ENCODE results near the gene ZNF467.

ZNF467 gene

DNA sequence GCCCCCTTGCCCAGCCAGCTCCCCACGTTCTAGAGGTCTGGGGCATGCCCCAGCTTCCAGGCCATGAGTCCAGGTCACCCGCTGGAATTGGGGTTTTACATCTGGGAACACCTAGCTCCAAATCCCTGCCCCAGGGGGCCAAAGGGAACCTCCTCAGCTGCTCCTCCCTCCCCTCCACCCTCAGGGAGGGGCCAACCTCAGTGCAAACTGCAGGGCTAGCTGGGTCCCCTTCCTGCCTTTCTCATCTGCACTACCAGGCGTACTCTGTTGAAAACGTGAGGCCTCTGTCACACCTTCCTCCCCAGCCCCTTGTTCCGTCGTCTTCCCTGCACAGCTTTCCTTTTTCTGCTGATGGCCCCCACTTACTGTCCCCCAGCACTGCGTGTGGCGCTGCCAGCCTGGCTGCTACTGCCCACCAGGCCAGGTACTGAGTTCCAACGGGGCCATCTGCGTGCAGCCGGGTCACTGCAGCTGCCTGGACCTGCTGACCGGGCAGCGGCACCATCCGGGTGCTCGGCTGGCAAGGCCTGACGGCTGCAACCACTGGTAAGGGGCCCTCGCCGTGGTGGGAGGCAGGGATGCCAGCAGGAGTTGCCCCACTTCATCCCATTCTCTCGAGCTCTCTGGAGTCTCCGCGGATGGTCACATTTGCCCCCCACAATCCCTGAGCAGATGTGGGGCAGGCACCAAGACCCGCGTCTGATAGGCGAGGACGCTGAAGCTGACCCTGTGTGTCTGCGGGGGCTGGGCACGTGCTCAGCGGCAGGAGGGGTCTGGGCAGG, 40.1 kb upstream of the ZNF467 start:
- no peaks in the 10 kb centered on the region for H3K9me3 Mint-ChIP-seq
- H3K4me1 Mint-ChIP-seq = no peaks in the 10 kb centered on the region
- ATAC-seq = no peak
- no peaks in the 10 kb centered on the region for H3K36me3 Mint-ChIP-seq
- H3K27ac Mint-ChIP-seq = no peak overlapping the region
- peaks cover 16% of the 10 kb centered on the region for H3K27me3 Mint-ChIP-seq
- H3K4me3 Mint-ChIP-seq = no peak overlapping the region

DNA sequence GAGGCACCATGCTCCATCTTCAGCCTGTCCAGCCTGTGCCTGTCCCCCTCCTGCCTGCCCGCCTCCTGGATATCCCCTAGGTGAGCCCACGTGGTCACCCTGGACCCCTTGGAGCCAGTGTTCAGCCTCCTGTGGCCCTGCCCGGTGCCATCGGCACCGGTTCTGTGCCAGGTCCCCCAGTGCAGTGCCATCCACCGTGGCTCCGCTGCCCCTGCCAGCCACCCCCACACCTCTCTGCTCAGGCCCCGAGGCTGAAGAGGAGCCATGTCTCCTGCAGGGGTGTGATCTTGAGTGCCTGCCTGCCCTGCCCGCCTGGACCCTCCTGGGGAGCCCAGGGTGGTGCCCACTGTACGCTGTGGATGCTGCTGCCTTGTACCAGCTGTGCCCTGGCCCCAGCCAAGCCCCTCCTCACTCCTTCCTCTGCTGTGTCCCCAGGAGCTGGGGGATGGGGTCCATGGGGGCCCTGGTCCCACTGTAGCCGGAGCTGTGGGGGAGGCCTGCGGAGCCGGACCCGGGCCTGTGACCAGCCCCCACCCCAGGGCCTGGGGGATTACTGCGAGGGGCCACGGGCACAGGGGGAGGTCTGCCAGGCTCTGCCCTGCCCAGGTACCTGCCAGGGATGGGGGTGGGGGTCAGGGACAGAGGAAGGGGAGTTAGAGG, 38.6 kb upstream of the ZNF467 start:
- H3K36me3 Mint-ChIP-seq = no peaks in the 10 kb centered on the region
- no peak overlapping the region for H3K4me3 Mint-ChIP-seq
- H3K27ac Mint-ChIP-seq = no peak overlapping the region
- no peaks in the 10 kb centered on the region for H3K4me1 Mint-ChIP-seq
- no peak for ATAC-seq
- peaks cover 26% of the 10 kb centered on the region for H3K27me3 Mint-ChIP-seq
- no peaks in the 10 kb centered on the region for H3K9me3 Mint-ChIP-seq

DNA sequence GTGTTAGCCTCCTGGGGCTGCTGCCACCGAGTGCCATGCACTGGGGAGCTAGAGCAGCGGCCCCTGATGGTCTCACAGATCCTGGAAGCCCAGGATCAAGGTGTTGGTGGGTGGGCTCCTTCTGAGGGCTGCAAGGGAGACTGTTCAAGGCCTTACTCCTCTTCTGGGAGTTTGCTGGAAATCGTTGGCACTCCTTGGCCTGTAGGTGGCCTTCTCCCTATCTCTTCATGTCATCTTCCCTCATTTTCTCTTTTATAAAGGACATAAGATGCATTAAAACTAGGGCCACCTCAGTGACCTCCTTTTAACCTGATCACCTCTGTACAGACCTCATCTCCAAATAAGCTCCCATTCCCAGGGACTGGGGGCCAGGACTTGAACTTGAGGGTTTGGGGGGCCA, 37.8 kb upstream of the ZNF467 start:
- H3K36me3 Mint-ChIP-seq = no peaks in the 10 kb centered on the region
- no peaks in the 10 kb centered on the region for H3K9me3 Mint-ChIP-seq
- peaks cover 28% of the 10 kb centered on the region for H3K27me3 Mint-ChIP-seq
- H3K27ac Mint-ChIP-seq = no peak overlapping the region
- no peaks in the 10 kb centered on the region for H3K4me1 Mint-ChIP-seq
- H3K4me3 Mint-ChIP-seq = no peak overlapping the region
- no peak for ATAC-seq

DNA sequence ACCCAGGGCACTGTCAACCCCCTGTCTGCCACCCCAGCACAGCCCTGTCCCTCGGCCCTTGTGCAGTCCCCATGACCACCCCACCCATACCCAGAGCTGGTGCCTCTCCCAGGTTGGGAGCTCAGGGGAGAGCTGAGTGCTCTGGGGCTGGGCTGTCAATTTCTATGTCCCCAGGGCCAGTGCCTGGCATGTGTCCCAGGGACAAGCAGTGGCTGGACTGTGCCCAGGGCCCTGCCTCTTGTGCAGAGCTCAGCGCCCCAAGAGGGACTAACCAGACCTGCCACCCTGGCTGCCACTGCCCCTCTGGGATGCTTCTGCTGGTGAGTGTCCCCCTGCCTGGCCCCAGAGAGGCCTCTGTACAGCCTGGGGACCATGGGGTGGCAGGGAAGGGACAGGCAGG, 35.8 kb upstream of the ZNF467 start:
- no peak overlapping the region for H3K27ac Mint-ChIP-seq
- ATAC-seq = no peak
- H3K4me3 Mint-ChIP-seq = no peak overlapping the region
- peaks cover 39% of the 10 kb centered on the region for H3K27me3 Mint-ChIP-seq
- no peaks in the 10 kb centered on the region for H3K36me3 Mint-ChIP-seq
- H3K9me3 Mint-ChIP-seq = no peaks in the 10 kb centered on the region
- H3K4me1 Mint-ChIP-seq = no peaks in the 10 kb centered on the region

DNA sequence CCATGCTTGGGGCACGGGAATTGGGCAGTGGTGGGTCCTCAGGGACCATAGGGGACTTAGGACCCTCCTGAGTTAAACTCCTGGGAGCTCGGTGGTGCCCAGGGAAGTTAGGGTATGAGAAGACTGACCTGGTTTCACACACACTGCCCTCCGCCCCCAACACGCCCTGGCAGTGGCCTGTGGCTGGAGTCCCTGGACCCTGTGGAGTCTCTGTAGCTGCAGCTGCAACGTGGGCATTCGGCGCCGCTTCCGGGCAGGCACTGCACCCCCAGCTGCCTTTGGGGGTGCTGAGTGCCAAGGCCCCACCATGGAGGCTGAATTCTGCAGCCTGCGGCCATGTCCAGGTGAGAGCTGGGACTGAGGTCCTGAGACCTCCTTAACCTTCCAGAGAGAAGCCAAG, 34.9 kb upstream of the ZNF467 start:
- Mint-ChIP-seq H3K4me3 (no peak overlapping the region), H3K27ac (no peak overlapping the region), H3K4me1 (no peaks in the 10 kb centered on the region), H3K27me3 (peaks cover 47% of the 10 kb centered on the region), H3K36me3 (no peaks in the 10 kb centered on the region), H3K9me3 (no peaks in the 10 kb centered on the region)
- no peak for ATAC-seq

DNA sequence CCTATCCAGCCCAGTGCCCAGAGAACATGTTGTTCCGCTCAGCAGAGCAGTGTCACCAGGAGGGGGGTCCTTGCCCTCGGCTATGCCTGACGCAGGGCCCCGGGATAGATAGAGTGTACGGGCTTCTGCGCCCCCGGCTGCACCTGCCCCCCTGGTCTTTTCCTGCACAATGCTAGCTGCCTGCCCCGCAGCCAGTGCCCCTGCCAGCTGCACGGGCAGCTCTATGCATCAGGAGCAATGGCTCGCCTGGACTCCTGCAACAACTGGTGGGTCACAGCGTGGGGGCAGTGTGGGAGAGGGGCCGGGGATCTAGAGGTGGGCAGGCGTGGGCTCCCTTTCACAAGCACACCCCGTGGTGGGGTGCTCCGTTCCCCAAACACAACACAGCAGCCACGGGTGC, 33.3 kb upstream of the ZNF467 start:
- Mint-ChIP-seq H3K27me3 (peaks cover 40% of the 10 kb centered on the region), H3K36me3 (no peaks in the 10 kb centered on the region), H3K27ac (no peak overlapping the region), H3K4me3 (no peak overlapping the region), H3K4me1 (no peaks in the 10 kb centered on the region), H3K9me3 (no peaks in the 10 kb centered on the region)
- ATAC-seq = no peak

DNA sequence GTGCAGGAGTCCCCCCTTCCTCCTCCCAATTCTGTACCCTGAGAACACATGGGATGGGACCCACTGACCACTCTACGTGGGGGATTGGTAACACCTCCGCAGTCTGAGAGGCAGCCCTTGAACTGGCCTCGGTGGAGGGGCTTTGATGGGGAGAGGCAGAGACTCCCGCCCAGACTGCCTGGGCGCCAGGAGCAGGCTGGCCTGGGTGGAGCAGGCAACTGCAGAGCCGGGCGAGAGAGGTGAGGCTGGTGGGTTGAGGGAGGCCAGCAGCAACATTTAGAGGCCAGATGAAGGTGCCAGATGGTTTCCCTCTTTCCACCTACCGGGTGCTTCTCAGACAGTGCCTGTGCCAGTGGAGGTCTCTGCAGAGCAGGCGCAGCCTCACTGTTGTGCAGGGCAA, 30.7 kb upstream of the ZNF467 start:
- H3K4me1 Mint-ChIP-seq = peaks cover 8% of the 10 kb centered on the region
- H3K9me3 Mint-ChIP-seq = no peaks in the 10 kb centered on the region
- no peak overlapping the region for H3K27ac Mint-ChIP-seq
- H3K36me3 Mint-ChIP-seq = no peaks in the 10 kb centered on the region
- H3K4me3 Mint-ChIP-seq = no peak overlapping the region
- peaks cover 40% of the 10 kb centered on the region for H3K27me3 Mint-ChIP-seq
- ATAC-seq = no peak

DNA sequence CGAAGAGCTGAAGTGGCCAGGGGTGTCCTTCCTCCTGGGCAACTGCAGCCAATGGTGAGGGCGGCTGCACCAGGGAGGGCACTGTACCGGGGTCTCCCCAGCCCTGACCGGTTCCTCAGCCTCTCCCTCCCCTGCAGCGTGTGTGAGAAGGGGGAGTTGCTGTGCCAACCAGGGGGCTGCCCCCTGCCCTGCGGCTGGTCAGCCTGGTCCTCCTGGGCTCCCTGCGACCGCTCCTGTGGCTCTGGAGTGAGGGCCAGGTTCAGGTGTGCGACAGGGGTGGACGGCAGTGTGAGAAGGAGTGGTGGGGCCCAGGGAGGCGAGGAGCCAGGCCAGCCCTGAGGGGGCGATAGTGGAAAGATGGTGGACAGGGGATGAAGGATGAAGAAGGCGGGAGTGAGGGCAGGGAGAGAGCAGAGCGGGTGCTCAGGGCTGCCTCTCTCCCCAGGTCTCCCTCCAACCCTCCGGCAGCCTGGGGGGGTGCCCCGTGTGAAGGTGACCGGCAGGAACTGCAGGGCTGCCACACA, 30.2 kb upstream of the ZNF467 start:
- no peak overlapping the region for H3K4me3 Mint-ChIP-seq
- no peaks in the 10 kb centered on the region for H3K36me3 Mint-ChIP-seq
- no peaks in the 10 kb centered on the region for H3K9me3 Mint-ChIP-seq
- ATAC-seq = no peak
- peaks cover 8% of the 10 kb centered on the region for H3K4me1 Mint-ChIP-seq
- H3K27me3 Mint-ChIP-seq = peaks cover 40% of the 10 kb centered on the region
- no peak overlapping the region for H3K27ac Mint-ChIP-seq

DNA sequence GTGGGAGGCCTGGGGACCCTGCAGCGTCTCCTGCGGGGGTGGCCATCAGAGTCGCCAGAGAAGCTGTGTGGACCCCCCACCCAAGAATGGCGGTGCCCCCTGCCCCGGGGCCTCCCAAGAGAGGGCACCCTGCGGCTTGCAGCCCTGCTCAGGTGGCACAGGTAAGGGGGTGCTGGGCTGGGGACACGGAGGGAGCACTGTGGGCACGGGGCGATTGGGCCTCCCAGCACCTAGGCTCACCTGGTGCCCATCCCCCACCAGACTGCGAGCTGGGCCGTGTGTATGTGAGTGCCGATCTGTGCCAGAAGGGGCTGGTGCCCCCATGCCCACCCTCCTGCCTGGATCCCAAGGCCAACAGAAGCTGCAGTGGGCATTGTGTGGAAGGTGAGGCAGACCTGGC, 29.6 kb upstream of the ZNF467 start:
- Mint-ChIP-seq H3K27me3 (peaks cover 38% of the 10 kb centered on the region), H3K4me3 (no peak overlapping the region), H3K36me3 (no peaks in the 10 kb centered on the region), H3K4me1 (peaks cover 8% of the 10 kb centered on the region), H3K9me3 (no peaks in the 10 kb centered on the region), H3K27ac (no peak overlapping the region)
- ATAC-seq = no peak

DNA sequence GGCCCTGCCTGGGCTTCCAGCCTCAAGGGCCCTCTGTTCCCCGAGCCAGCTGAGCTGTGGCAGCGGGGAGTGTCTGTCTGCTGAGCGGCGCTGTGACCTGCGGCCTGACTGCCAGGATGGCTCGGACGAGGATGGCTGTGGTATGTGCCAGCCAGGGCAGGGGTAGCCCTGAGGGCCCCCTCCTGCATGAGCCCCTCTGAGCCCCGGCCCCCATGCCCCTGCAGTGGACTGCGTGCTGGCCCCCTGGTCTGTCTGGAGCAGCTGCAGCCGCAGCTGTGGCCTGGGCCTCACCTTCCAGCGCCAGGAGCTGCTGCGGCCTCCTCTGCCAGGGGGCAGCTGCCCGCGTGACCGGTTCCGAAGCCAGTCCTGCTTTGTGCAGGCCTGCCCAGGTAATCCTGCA, 28.4 kb upstream of the ZNF467 start:
- no peak overlapping the region for H3K4me3 Mint-ChIP-seq
- peaks cover 8% of the 10 kb centered on the region for H3K4me1 Mint-ChIP-seq
- H3K27ac Mint-ChIP-seq = no peak overlapping the region
- H3K27me3 Mint-ChIP-seq = peaks cover 26% of the 10 kb centered on the region
- H3K9me3 Mint-ChIP-seq = no peaks in the 10 kb centered on the region
- H3K36me3 Mint-ChIP-seq = no peaks in the 10 kb centered on the region
- ATAC-seq = no peak

DNA sequence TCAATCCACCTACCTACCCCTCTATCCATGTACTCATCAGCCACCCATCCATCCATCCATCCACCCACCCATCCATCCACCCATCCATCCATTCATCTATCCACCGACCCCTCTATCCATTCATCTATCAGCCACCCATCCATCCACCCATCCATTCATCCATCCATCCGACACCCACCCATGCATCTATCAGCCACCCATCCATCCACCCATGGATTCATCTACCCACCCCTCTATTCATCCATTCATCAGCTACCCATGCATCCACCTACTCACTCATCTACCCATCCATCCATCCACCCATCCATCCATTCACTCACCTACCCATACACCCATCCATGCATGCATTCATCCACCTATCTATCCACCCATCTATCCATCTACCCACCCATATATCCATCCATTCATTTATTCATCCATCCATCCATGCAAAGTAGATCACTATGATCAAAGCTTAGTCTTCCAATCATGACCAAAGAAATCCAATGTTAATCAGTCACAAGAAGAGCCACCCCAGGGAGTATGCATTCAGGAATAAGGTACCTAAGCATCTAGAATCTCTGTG, 27.7 kb upstream of the ZNF467 start:
- Mint-ChIP-seq H3K9me3 (no peaks in the 10 kb centered on the region), H3K27ac (no peak overlapping the region), H3K27me3 (peaks cover 21% of the 10 kb centered on the region), H3K36me3 (no peaks in the 10 kb centered on the region), H3K4me1 (peaks cover 8% of the 10 kb centered on the region), H3K4me3 (no peak overlapping the region)
- ATAC-seq = no peak

DNA sequence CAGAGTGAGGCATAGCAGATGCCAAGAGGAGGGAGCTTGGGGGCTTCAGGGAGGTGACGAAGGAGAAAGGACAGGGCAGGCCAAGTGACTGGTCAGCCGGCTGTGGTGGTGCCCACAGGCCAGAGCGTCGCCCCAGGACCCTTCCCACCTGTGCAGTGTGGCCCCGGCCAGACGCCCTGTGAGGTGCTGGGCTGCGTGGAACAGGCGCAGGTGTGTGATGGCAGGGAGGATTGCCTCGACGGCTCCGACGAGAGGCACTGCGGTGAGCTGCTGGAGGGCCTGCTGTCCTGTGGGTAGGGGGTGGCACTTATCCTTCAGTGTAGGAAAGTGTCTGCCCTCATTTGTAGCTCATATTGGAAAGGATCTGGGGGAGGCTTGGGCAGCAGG, 26.8 kb upstream of the ZNF467 start:
- Mint-ChIP-seq H3K4me1 (peaks cover 8% of the 10 kb centered on the region), H3K27me3 (peaks cover 26% of the 10 kb centered on the region), H3K27ac (no peak overlapping the region), H3K4me3 (no peak overlapping the region), H3K36me3 (no peaks in the 10 kb centered on the region), H3K9me3 (no peaks in the 10 kb centered on the region)
- ATAC-seq = no peak

DNA sequence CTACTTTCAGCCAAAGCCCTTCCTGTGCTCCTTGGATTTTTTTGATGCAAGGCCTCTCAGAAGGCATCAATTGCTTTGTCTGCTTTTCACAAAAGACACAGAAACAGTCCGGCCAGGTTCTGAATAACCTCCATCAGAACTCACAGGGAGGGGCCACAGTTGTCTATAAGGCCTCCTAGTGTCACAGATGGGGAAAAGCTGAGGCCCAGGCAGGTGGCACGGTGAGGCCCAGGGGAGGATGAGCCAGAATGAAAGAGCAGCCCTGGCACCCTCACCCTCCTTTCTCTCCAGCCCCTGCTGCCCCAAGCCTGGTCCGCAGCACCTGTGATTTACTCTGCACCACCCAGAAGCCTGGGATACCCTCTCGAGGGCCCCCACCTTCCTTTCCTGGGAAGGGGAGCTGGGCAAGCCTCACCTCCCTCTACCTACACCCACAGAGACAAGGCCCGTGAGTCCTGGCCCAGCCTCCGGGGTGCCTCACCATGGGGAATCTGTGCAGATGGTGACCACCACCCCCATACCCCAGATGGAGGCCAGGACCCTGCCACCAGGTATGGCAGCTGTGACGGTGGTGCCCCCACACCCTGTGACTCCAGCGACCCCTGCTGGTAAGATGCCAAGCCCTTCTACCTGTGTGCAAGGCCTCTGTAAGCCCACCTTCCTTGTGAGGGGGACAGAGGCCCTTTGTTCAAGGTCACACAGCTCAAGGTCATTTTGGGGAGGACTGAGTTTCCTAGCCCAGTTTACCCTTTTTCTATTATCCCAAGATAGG, 26.2 kb upstream of the ZNF467 start:
- Mint-ChIP-seq H3K27ac (no peak overlapping the region), H3K4me1 (peaks cover 8% of the 10 kb centered on the region), H3K4me3 (no peak overlapping the region), H3K36me3 (no peaks in the 10 kb centered on the region), H3K27me3 (peaks cover 31% of the 10 kb centered on the region), H3K9me3 (no peaks in the 10 kb centered on the region)
- no peak for ATAC-seq

DNA sequence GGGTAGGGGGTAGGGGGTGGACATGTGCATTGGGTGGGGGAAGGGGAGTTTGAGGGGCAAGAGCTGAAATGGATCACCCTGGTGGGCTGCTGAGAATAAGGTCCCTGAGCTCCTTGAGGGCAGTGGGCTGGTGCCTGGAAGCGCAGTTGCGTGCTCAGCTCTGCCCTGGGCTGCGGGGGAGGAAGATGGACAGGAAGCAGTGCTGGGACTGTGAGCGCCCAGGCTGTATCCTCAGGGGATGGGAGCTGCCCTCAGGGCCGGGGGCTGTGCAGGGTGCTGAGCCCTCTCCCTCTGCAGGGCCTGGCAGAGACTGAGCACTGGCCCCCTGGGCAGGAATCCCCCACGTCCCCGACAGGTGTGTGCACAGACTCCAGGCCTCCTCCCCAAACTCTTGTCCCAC, 24.4 kb upstream of the ZNF467 start:
- Mint-ChIP-seq H3K36me3 (no peaks in the 10 kb centered on the region), H3K27ac (no peak overlapping the region), H3K9me3 (no peaks in the 10 kb centered on the region), H3K4me1 (peaks cover 8% of the 10 kb centered on the region), H3K27me3 (peaks cover 35% of the 10 kb centered on the region), H3K4me3 (no peak overlapping the region)
- no peak for ATAC-seq

DNA sequence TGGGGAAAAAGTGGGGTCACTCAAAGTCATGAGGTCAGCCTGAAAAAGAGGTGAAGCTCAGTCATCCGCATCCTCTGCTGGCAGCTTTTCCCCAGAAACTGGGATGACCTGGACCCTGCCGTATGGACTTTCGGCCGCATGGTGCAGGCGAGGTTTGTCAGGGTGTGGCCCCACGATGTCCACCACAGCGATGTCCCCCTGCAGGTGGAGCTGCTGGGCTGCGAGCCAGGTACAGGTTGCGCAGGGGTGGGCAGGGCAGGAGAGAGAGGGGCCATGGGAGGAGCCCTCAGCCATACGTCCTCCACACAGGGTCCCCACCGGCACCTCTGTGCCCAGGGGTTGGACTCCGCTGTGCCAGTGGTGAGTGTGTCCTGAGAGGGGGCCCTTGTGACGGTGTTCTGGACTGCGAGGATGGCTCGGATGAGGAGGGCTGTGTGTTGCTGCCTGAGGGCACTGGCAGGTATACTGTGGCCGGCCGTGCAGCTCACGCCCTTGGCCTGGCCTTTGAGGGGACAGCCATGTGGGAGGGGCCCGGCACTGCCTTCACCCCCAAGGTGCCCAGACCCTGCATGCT, 23.0 kb upstream of the ZNF467 start:
- H3K36me3 Mint-ChIP-seq = no peaks in the 10 kb centered on the region
- no peaks in the 10 kb centered on the region for H3K9me3 Mint-ChIP-seq
- H3K27me3 Mint-ChIP-seq = peaks cover 49% of the 10 kb centered on the region
- H3K4me3 Mint-ChIP-seq = no peak overlapping the region
- H3K27ac Mint-ChIP-seq = no peak overlapping the region
- ATAC-seq = no peak
- H3K4me1 Mint-ChIP-seq = peaks cover 8% of the 10 kb centered on the region

Measured in stimulated activated memory B cell treated with anti-CD40 and anti-IgM and Interleukin-4, amounts not matched to agents 10 μg/mL and 1 μg/mL and 100 μg/mL, for 72 hours (primary cell).